Mammary microvascular endothelial cell (primary cell): ENCODE data around the gene SPACA5B. TPM values are rescaled to one million over a fixed set of nuclear protein-coding genes. Genes with fewer than 3 reads are reported as not detected.

Experiments
- total RNA-seq: library from RNA; depleted of rRNA; stranded (reverse); fragments of >200 nt; gene quantifications from 2 replicates; pipeline ENCODE4 v1.2.3, GENCODE V29; 2015

Gene SPACA5B
- not detected in 2 replicates for total RNA-seq

DNA sequence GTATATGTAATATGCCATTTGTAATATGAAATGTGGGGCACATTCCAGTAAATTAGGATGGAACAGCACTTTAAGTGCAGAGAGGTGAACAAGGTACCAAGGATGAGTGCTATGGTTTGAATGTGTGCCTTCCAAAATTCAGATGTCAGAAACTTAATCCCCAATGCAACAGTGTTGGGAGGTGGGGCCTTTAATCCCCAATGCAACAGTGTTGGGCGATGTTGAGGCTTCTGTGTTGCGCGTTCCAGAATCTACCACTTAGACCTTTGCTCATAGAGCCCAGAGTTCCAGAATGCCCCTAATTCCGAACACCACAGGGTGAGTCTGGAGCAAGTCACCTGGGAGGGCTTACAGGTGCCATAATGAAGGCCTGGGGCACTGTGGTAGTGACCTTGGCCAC is at the start of gene SPACA5B:
TSS of gene SPACA5B (plus strand) at position 301 of the 400 bp plus-strand sequence. CDS start at position 363, 62 bp downstream.

Other genes starting within 250 kb of the SPACA5B start
- 1.1 and 2.2 TPM in 2 replicates for gene ZNF182, start 126.6 kb upstream of the SPACA5B start, total RNA-seq
- 0.80 TPM in 1 of 2 replicates, not detected in the other for gene SPACA5, start 123.6 kb upstream of the SPACA5B start, total RNA-seq
- gene ZNF630, start 59.0 kb upstream of the SPACA5B start, total RNA-seq, result 1.5 and 1.9 TPM in 2 replicates
- gene SSX5, start 66.2 kb downstream of the SPACA5B start, total RNA-seq, result not detected in 2 replicates
- gene SSX1, start 124.8 kb downstream of the SPACA5B start, total RNA-seq, result not detected in 2 replicates
- gene SSX3, start 226.1 kb downstream of the SPACA5B start, total RNA-seq, result not detected in 2 replicates